Ovary (tissue), 3 donors: ENCODE data around the gene SLC6A15.

ENCODE experiments used
- CTCF ChIP-seq, 3 donors: fragments of 450-650 bp in 2 of 3; fragments of 200-600 bp in 1 of 3; IDR thresholded peaks; one replicate each; pipeline versions ENCODE4 v1.5.1 to v1.8.0; 2016 to 2022; ENCODE audit warnings: antibody characterized with exemption in 3 of 3, mild to moderate bottlenecking in 1 of 3
- EP300 ChIP-seq: sonication (generic); formaldehyde crosslinking; IDR thresholded peaks from one replicate; pipeline ENCODE4 v1.6.1; 2017; ENCODE audit warnings: antibody characterized with exemption
- POLR2A ChIP-seq: fragments of 450-650 bp; IDR thresholded peaks from one replicate; pipeline ENCODE4 v1.6.1; 2017; ENCODE audit warnings: antibody characterized with exemption, mild to moderate bottlenecking, moderate library complexity
- donor health status: DM: no; HTN: no; CAD: no.

- no peak for TF ChIP-seq CTCF (IDR thresholded peaks at IDR 0.05)
- no peak for TF ChIP-seq EP300
- TF ChIP-seq POLR2A = no peak
Measured at GRCh38 chr12:84862186-84862585, 50.4 kb downstream of the SLC6A15 start.
